HuH-7.5 (cell line): ENCODE measurements around the gene ATRNL1.

Source experiments
- DNase-seq: peaks from one replicate; pipeline ENCODE4 v3.0.0; 2011; ENCODE audit warnings: low spot score

ATRNL1 gene

DNA sequence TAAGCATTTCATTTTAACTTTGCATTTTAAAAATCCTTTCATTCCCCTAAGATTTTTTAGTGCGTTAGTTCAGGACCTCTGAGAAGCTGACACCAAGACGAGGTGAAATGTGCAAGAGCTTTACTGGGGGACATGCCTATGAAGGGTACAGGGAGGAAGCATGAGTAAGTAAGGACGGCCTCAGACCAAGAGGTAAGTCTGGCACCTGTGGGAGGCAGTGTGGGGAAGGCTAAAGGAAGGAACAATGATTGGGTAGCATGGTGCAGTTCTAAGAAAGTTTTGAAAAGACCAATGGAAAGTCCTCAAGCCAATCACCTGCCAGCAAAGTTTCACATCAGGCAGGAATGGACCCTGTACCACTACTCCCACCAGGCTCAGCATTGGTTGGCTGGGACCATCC is 810.7 kb downstream of the ATRNL1 start:
- DNase-seq: no peak

DNA sequence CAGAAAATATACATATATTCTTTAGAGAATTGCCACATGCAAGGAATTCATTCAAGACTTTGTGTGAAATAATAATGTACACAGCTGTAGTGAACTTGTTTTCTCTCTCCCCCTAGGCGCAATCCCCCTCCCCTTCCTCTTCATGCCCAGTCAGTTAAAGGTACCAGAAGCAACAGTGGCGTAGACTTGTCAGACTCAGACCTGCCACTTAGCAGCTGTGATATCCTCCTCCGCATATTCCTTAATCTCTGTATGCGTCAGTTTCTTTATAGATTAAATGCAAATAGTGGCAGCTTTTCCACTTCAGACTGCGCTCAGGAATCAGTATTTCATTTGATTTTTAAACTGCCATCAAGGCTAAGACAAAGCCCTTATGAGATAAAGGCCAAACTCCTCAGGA is 815.9 kb downstream of the ATRNL1 start:
- no peak for DNase-seq

DNA sequence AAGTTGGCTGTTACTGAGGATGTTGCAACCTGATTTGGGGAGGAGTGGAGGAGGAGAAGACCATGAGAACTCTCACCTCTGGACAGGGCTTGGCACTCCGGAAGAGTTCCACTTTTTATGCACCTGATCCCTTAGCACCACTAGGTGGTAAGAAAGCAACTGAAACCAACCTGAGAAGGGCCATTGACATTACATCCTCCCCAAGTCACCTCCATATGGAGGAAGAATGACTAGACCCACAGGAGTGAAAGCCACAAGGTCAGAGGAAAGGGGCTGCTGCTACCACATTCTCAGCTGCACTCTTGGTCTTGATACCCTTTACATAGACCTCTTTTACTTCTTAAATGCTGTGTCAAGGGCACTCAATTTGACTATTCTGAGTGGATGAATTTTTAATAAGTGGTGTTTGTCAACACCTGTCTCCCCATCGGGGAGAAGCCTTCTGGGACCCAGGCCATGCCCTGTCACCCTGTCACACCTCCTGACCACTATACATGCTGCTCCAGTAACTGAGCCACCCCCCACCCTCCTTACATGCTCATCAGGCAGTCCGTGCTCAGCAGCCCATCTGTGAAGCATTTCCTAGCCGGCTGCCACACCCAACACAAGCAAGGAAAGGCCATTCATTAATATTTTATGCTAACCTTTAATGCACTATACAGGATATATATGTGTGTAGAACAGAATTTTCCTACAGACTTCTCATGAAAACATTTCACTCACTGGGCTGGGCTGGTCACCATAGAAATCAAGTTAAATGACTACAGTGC is 817.0 kb downstream of the ATRNL1 start:
- DNase-seq: no peak

DNA sequence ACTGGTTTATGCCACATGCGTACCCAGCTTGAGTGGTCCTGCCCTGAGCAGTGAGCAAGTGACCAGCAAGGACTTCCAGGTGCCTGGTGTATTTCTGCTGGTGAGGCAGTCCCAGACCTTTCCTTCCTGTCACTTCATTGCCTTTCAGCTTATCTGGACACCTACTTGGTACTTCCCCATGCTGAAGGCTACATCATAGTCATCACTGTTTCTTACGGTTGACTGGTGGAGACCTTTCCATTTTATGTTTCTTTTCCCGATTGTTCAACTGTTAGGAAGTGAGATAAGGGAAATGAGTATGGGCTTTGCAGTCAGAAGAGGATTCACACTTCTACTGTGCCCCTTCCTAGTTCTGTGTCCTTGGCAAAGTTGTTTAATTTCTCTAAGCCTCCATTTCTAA is 821.3 kb downstream of the ATRNL1 start:
- DNase-seq: no peak

DNA sequence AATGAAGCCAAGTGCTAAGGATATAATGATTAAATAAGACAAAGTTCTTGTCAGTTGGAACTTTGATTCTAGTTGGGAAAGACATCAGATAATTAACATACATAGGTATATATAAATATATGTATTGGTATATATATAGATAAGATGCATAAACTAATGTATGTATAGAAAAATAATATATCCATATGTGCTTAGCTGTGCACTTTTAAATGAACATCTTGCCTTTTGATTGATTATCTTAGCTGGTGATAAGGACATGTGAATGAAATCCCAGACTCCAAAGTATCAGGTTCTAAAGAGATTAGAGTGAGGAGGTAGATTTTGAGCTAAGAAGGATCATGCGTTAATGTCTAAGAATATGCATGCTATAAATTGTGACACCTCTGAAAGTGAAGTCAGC is 822.3 kb downstream of the ATRNL1 start:
- no peak for DNase-seq

DNA sequence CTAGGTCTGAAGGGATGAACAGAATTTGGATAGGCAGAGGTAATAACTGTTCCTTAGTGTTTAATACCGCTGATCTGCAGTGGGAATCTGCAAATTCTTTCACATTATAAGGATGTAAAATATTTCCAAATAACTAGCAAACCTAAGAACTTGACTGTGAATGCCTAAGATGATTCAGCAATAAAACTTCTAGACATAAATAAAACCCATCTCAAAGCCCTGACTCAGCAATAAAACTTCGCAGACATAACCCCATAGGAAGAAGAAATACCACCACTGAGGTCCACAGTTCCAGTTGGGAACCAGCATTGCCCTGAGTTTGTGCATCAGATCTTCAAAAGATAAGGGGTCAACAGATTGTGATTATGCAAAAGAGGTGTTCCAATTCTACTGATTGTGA is 825.6 kb downstream of the ATRNL1 start:
- no peak for DNase-seq

DNA sequence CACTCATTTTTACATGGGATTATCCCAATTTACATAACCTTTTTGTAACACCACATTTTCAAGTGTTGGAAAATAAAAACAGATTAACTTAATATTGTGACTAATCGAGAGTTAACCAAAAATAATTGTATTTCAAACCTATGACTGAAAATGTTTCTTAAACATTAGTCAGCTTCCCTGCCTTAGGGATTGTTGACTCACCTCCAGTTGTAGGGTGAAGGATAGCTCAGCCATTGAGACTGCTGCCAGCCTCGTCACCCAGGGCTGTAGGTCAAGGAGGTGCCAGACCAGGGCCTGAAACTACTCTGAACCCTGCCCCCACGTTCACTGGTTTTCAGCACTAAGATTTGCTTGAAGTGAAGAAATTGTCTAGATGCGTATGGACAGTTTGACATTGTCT is 828.6 kb downstream of the ATRNL1 start:
- DNase-seq: no peak

DNA sequence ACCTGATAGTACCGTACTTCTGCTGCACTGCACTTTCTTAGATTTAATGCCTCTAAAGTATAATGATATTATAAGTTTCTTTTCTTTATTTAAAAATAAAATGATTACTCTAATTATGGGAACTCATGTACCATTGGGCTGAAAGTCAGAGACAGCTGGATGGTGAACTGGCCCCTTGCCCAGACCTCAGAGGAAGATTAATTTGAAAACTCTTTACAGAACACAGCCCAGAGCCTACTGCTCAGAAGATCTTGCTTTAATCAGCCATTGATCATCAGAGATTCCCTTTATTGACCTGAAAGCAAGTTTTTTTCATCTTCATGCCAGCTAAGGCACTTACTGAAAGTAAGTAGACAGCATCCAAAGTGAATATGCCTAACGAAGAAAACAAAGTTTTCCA is 838.1 kb downstream of the ATRNL1 start:
- no peak for DNase-seq

DNA sequence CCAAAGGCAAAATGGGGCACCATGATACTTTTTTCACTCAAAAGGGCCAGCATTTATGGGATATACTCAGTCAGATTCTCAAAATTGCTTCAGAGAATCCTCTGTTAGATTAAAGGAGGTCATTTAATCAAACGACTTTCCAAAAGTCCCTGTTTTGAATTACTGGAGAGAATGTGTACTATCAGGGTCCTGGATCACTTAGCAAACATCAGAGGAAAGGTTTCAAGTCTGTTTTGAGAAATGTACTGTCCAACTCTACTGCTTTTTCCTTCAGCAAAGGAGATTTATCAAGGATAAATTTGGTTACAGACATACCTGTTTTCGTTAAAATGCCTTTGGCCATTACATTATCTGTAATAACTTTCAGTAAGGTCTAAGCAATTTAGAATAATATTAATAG is 838.9 kb downstream of the ATRNL1 start:
- no peak for DNase-seq

DNA sequence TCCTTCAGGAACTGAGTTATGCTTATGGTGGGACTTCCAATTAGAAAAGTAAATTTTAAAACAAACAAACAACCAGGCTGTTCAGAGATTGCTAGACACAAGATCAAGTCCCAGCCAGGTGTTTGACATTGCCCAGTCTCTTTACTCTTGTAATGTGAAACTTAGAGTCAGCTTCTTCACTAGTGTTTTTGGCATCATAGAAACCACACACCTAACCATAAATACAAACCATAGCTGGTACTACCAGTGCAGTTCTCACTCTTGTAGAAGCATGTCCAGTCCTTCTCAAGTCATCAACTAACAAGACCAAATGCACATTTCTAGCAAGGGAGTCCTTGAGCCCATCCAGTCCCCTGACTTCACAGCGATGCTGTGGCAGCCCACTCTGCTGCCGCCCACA is 839.9 kb downstream of the ATRNL1 start:
- DNase-seq: no peak

DNA sequence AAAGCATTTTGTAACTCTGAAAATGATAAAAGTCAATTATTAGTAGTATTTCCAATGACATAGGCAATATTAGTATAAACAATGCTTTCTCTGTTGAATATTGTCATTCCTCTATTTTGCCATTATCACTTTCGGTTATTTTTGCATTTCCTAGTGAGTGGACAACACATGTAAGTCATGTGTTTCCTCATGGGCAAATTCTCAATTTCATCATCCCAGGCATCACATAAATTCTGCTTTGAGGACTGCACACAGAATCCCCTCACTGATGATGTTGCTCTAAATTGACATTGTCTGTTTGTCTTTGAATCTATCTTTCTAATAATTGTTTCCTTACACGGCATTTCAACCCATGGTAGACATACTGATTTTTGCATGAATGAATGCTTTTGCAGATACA is 842.6 kb downstream of the ATRNL1 start:
- no peak for DNase-seq

DNA sequence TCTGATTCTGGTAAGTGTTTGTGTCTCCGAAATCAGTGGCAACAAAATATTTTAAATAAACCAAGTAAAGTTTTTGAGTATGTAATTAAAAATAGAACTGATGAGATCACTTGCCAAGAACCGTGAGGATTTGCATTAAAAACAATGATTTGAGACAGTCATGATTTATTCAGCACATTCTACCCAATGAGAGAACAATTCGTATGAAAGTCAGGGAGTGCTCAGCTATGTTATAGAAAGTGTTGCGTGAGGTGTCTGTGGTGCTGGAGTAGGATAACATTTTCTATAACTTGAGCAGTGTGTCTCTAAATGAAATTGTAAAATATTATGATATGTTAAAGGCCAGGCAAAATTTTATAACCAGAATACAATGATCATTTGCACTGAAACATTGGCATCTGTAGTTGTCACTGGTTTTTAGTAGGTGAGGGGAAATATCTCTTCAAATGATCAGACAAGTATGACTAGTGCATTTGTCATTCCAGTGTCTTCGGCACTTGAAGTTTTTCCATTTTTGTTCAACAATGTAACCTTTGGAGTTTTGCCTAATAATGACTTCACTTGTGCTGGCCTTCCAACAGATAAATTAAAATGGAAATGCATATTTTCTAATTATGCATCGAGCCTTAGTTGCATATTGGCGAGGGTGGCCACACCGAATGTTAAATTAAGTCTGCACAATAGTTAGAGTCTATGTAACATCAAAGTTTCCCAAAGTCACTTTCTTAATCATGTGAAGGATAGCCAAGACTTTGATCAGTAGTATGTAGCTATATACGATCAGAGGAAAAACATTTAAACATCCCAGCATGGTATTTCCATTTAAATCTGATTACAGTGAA is 844.0 kb downstream of the ATRNL1 start:
- DNase-seq: no peak

DNA sequence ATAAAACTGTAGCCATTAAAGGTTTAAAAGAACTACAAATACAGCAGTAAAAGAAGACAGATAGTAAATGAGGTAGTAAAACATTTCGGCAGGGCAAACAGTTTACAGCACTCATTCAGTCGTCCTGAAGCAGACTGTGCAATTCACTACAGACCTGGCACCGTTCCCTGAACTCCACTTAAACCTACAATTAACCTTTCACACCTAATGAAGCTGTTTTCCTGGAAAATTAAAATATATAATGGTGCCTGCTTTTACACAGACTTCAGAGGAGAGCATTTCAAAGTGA is 844.5 kb downstream of the ATRNL1 start:
- no peak for DNase-seq

DNA sequence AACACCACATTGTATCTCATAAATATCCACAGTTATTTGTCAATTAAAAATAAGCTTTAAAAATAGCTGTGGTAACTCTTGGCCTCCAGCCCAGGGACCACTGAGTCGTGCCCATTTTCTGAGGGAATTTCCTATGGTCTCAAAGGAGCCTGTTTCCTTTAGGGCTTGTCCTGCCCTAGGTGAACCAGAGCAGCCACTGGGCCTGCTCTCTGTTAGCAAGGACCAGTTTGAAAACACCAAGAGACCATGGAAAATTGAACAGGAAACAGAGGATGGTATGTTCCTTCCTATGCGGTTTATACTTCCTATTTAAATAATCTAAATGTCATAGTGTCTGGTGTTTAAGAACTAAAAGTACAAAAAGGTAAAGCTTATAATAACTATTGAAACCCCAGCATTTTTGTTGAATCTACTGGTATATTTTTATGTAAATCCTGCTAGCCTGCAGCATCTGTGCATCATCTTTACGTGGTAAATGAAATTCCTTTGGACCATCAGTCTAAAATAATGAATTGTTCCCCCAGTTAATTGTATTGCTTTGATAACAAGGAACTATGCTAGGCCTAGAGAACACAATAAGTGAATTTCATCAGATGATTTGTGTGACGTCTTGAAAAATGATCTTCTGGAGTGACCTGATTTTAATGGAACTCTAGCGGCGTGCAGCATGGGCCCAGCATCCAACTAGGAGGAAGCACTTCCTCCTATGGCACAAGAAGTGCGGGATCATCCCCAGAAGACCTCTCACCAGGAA is 846.1 kb downstream of the ATRNL1 start:
- no peak for DNase-seq

DNA sequence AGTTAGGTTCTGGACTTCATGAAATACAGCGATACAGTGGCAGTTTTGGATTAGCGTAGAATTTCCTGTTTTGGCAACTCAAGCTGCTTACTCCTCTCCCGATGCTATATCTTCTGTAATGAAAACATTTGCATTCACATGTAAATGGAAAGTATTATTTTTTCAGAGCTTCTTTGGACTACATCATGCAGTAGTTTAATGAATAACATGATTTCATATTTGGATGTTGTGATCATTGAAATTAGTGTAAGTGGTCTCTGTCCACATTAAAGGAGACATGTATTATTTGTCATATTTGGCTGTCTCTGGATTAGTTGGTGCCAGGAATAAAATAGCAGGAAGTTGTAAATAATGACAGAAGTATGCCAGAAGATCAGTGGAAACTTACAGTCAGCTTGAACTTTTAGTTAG is 848.2 kb downstream of the ATRNL1 start:
- no peak for DNase-seq

DNA sequence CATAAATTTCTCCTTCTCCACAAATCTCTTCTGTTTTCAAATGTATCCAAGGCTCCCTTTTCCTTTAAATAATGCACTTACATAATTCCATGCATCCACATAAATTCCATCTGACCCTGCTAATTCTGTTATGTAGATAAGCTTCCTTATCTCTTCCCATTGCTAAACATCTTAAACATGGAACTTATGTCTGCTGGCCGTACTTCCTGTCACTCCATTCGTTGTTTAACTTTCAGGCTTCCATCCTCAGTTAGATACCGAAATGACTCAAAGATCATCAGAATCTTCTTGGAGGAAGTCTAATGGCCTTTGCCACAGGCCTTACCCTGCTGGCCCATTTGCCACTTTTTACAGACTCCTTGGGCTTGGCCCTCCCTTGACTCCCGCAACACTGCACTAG is 848.9 kb downstream of the ATRNL1 start:
- DNase-seq: no peak

DNA sequence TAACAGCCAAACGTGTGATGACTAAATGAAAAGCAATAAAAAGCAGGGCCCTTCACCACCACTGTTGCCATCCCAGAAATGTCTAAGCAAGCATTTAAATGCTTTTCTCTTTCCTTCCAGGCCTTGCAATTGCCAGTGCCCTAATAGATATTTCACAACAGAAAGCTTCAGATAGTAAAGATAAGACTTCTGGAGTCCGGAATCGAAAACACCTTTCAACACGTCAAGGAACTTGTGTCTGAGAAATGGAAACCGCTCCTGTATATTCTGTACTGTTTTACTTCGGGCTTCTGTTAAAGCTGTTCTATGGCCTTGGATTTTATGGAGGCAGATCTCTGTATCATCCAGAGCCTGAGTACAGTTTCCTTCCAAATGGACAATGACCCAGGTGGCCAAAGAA is 851.4 kb downstream of the ATRNL1 start:
- no peak for DNase-seq

DNA sequence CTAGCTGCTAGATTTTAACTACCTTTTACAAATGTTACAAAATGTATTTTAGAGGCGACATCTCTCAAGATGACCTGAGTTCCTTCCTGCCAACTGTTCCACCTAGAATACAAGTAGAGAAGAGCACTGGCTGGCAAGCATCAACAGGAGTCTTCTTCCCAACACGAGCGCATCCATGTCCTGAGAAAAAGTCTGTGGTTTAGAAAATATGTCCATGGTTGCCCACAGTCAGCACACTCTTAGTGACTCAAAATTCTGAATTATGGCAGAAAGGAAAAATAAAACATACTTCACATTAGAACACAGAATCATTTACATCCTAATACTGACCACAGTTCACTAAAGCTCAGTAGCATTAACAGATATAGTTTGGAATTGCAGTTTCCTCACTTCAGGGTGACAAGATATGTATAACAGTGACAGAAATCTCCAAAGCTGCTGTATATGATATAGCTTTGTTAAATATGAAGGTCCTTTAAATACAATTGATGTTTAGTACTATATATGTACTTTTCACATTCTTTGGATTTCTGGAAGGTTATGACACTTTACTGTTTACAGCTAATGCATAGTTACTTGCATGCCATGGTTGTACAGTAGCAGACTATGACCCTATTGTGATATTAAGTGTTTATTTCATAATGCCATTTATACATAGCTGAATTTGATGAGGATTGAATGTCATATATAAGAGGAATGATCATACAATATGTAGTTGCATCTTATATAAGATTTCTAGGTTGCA is 852.7 kb downstream of the ATRNL1 start:
- no peak for DNase-seq

DNA sequence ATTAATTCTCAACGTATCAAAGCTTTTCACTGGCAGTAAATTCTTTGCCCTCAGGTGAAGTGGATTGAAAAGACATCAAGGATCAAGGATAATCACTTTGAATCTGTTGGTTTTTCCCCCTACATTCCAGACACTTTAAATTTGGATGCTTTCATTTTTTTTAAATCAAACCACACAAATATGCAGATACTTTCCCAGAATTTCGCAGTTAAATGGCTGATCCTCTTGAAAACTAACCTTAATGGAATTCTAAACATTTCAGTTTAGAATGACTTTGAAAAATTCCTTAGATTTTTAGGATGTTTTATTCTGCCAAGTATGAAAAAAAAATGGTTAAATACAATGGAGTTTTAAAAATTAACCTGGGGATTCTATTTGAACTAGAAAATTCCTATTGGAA is 853.9 kb downstream of the ATRNL1 start:
- no peak for DNase-seq

DNA sequence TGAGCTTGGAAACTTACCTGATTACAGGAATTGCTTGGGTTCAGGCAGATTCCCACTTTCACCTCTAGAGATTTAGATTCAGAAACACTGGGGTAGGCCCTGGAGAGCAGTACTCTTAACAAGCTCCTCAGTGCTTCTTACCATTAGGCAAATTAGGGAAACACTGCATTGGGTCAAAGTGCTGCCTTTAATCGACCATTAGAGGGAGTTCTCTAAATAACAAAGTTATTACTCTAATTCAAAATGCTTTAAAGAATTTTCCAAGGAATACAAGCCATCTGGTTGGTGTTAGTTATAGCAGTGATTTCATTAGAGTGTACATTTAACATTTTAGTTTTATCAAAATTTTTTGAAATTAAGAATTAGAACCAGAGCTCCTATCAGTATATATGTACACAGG is 855.3 kb downstream of the ATRNL1 start:
- no peak for DNase-seq

DNA sequence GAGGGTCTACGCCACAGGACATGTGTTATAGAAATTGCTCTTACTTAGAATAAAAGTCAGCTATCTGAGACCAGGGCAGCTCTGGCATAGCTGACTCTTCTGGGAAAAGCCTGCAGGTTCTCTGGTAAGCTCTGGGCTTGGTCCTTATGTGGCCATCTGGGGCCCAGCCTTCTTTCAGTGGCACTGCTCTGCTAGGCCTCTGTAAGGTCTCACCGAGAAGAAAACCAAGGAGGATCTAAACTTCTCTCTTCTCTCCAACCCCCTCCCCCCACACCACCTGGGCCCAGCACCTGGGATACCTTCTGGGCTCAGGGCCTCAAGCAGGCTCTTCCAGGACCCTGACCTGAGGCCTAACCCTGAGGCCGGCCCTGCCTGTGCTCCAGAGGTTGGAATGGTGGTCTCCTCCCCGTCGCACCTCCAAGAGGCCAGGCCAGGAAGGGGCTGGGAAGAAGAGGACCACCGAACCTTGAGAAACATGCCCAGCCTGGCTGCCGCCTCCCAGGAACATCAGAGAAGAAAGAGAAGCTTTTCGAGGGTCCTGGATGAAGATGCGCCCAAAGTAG is 856.2 kb downstream of the ATRNL1 start:
- DNase-seq: no peak

DNA sequence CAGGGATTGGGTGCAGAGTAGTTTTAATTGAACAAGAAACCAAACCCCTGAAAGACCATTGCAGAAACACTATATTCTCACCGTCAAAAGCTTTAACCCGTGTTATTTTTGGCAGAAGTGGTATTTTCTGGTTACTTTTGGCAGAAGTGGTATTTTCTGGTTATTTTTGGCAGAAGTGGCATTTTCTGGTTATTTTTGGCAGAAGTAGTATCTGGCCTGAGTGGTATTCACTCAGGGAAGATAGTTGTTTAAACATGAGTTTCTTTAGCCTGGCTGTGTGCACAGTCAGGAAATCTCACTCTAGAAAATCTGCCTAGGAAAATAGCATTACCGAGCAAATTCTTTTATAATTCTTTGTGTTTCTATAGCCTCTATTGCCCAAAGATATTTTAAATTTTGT is 857.2 kb downstream of the ATRNL1 start:
- DNase-seq: no peak
